Naive thymus-derived CD8-positive, alpha-beta T cell (primary cell): ENCODE data around the gene MYRIP. TPM values are rescaled to one million over a fixed set of nuclear protein-coding genes. Genes with fewer than 3 reads are reported as not detected.
"Not testable (repeated sequence)": the region's sequence is repeated elsewhere in the genome, so short reads cannot be mapped to it uniquely, and the experiment has no call there.

ENCODE experiments used
- ATAC-seq, 2 donors: fragments of 150-1000 bp; cut with Tn5 transposase in 1 of 2; sonication (Bioruptor Pico), chemical (Tn5 transposase) in 1 of 2; 1 replicate in 1 of 2; 2 replicates in 1 of 2; pipeline ENCODE4 v1.10.0; 2021; ENCODE audit warnings: mild to moderate bottlenecking in 2 of 2, moderate library complexity in 2 of 2
- POLR2A ChIA-PET: fragments of 350-600 bp; sonication (Branson Sonifier 250); formaldehyde crosslinking; loops from one replicate; lab custom pipeline; 2021; ENCODE audit warnings: antibody characterized with exemption; lab: Charles Lee
- DNase-seq, 10 donors: peaks; one replicate each; pipeline versions ENCODE4 v3.0.0 to v3.0.0-alpha.2; 2020 to 2022
- H3K27ac Mint-ChIP-seq, 10 donors: one replicate each; pipeline ENCODE4 v1.8.0; 2020 to 2022; ENCODE audit warnings: mild to moderate bottlenecking in 10 of 10, mixed read lengths in 10 of 10, moderate library complexity in 4 of 10, inconsistent platforms in 1 of 10
- H3K27me3 Mint-ChIP-seq, 5 donors: one replicate each; pipeline ENCODE4 v1.8.0; 2021 to 2022; ENCODE audit warnings: mixed read lengths in 5 of 5
- H3K36me3 Mint-ChIP-seq, 3 donors: one replicate each; pipeline ENCODE4 v1.8.0; 2020 to 2022; ENCODE audit warnings: mixed read lengths in 3 of 3, mild to moderate bottlenecking in 2 of 3, inconsistent platforms in 1 of 3
- H3K4me1 Mint-ChIP-seq, 4 donors: one replicate each; pipeline ENCODE4 v1.8.0; 2021 to 2022; ENCODE audit warnings: mixed read lengths in 4 of 4
- H3K4me3 Mint-ChIP-seq, 10 donors: one replicate each; pipeline ENCODE4 v1.8.0; 2020 to 2022; ENCODE audit warnings: mild to moderate bottlenecking in 10 of 10, mixed read lengths in 10 of 10, moderate library complexity in 6 of 10, inconsistent platforms in 1 of 10
- H3K9me3 Mint-ChIP-seq, 9 donors: one replicate each; pipeline ENCODE4 v1.8.0; 2020 to 2022; ENCODE audit warnings: mixed read lengths in 9 of 9, mild to moderate bottlenecking in 3 of 9, inconsistent platforms in 1 of 9, moderate library complexity in 1 of 9
- polyA plus RNA-seq, 3 donors: library from polyadenylated mRNA; unstranded; fragments of 300-500 nt; fragmentation: Illumina TruSeq; gene quantifications; one replicate each; pipeline ENCODE4 v1.2.3, GENCODE V29; 2021
- total RNA-seq, 8 experiments: library from RNA in 2 of 8; stranded (reverse) in 2 of 8; gene quantifications; one replicate each; pipeline ENCODE4 v1.2.3 and lab custom pipeline; 2021 to 2026

MYRIP gene
- total and polyA plus RNA-seq, 5 experiments from 2014 or later = 0.08 TPM; not detected in 4

GRCh38 chr3:39783680-39784079 is 25.7 kb upstream of the MYRIP start:
- POLR2A ChIA-PET = no interaction called here

GRCh38 chr3:39784922-39785321 is 24.5 kb upstream of the MYRIP start:
- H3K27ac Mint-ChIP-seq = no peak overlapping the region
- ATAC-seq = no peak
- no peak overlapping the region for H3K4me3 Mint-ChIP-seq
- DNase-seq = no peak
- H3K27me3 Mint-ChIP-seq = peaks cover 5 to 22% (median 9%) of the 10 kb centered on the region in 5 donors
- H3K9me3 Mint-ChIP-seq = peaks cover 0 to 3% (median 0%) of the 10 kb centered on the region in 9 donors
- POLR2A ChIA-PET = no interaction called here
- H3K36me3 Mint-ChIP-seq = no peaks in the 10 kb centered on the region
- no peaks in the 10 kb centered on the region for H3K4me1 Mint-ChIP-seq

More at GRCh38 chr3:39783680-39784079, 25.7 kb upstream of the MYRIP start:
- DNase-seq = no peak
- Mint-ChIP-seq H3K4me1 (no peaks in the 10 kb centered on the region), H3K9me3 (peaks cover 0 to 3% (median 0%) of the 10 kb centered on the region in 9 donors), H3K27me3 (peaks cover 3 to 22% (median 9%) of the 10 kb centered on the region in 5 donors), H3K27ac (no peak overlapping the region), H3K36me3 (no peaks in the 10 kb centered on the region), H3K4me3 (no peak overlapping the region)
- no peak for ATAC-seq

DNA sequence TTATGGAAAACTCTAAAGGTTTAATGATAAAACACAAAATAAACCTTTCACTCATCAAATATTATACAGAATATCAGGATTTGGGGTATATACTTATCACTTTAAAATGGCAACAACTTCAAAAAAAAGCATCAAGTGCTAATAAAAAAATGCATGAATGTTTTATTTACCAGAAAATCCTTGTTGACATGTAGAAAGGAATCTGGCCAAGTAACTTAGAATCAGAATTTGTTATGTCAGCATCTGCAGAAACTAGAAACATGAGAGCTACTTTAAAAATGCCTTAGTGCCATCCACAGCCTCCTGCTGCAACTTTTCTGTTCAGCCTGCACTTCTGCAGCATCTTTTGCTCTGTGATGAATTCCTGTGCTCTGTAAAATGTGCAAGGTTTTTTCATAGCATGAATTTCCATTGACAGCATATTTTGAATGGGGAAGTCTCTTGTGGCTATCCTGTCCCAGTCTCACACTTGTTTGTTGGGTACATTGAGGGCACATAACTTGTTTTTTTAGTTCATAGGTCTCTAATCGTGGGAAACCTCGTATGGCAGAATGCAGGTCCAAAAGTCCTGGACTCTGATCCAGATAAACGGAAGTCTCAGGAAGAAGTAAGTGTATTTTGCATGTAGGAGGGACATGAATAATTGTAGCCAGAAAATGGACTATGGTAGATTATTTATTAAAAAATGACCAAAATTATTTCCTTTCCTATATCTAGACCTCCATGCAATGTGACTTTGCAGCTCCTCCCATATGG is 21.1 kb upstream of the MYRIP start:
- peaks cover 0 to 4% (median 0%) of the 10 kb centered on the region in 9 donors for H3K9me3 Mint-ChIP-seq
- ATAC-seq (no peak), DNase-seq (no peak)
- no peak overlapping the region for H3K27ac Mint-ChIP-seq
- H3K27me3 Mint-ChIP-seq = peaks cover 0 to 17% (median 7%) of the 10 kb centered on the region in 5 donors
- POLR2A ChIA-PET = no interaction called here
- H3K4me1 Mint-ChIP-seq = no peaks in the 10 kb centered on the region
- H3K36me3 Mint-ChIP-seq = no peaks in the 10 kb centered on the region
- no peak overlapping the region for H3K4me3 Mint-ChIP-seq

GRCh38 chr3:39791603-39792002 is 17.8 kb upstream of the MYRIP start:
- no peak for DNase-seq
- Mint-ChIP-seq H3K36me3 (no peaks in the 10 kb centered on the region), H3K4me1 (no peaks in the 10 kb centered on the region), H3K27ac (no peak overlapping the region), H3K27me3 (peaks cover 1 to 25% (median 10%) of the 10 kb centered on the region in 5 donors), H3K4me3 (no peak overlapping the region), H3K9me3 (peaks cover 0 to 6% (median 0%) of the 10 kb centered on the region in 9 donors)
- no peak for ATAC-seq
- POLR2A ChIA-PET = no interaction called here

- no peak for ATAC-seq
- POLR2A ChIA-PET = no interaction called here
- Mint-ChIP-seq H3K27ac (no peak overlapping the region), H3K27me3 (peaks cover 4 to 42% (median 11%) of the 10 kb centered on the region in 5 donors), H3K4me3 (no peak overlapping the region), H3K4me1 (no peaks in the 10 kb centered on the region), H3K36me3 (no peaks in the 10 kb centered on the region), H3K9me3 (peaks cover 0 to 8% (median 0%) of the 10 kb centered on the region in 9 donors)
- DNase-seq = no peak
Observed at GRCh38 chr3:39794880-39795279, 14.5 kb upstream of the MYRIP start.

DNA sequence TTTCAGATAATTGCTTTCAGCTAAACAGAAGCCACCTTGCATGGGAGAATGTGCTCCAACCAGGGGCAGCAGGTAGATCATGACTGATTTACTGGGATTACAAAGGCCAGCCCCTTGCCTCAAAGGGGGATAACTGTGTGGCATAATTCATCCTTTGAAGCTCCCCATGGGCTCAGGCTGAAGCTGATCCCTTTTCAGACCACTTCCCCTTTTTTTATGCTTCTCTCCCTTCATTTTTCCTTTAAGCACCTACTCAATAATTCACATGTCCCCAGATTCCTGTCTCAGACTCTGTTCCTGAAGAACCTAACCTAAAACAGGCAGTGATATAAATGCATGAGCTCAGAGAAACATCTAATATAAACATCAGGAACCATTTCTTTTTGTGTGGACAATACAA is 8.2 kb upstream of the MYRIP start:
- Mint-ChIP-seq H3K9me3 (peaks cover 0 to 19% (median 8%) of the 10 kb centered on the region in 9 donors), H3K27ac (no peak overlapping the region), H3K36me3 (peaks cover 0 to 12% (median 0%) of the 10 kb centered on the region in 3 donors), H3K4me1 (no peaks in the 10 kb centered on the region), H3K27me3 (peaks cover 7 to 73% (median 16%) of the 10 kb centered on the region in 5 donors), H3K4me3 (no peak overlapping the region)
- ATAC-seq (no peak), DNase-seq (no peak)
- POLR2A ChIA-PET = no interaction called here

DNA sequence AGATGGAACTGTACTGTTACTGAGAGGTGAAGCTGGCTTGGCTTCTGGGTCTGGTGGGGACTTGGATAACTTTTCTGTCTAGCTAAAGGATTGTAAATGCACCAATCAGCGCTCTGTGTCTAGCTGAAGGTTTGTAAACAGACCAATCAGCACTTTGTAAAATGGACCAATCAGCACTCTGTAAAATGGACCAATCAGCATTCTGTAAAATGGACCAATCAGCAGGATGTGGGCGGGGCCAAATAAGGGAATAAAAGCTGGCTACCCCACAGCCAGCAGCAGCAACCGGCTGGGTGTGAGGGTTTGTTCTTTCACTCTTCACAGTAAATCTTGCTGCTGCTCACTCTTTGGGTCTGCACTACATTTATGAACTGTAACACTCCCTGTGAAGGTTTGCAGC is 6.9 kb upstream of the MYRIP start:
- H3K4me3 Mint-ChIP-seq, POLR2A ChIA-PET, DNase-seq, ATAC-seq, H3K4me1 Mint-ChIP-seq, H3K27ac Mint-ChIP-seq: not testable (repeated sequence)
- Mint-ChIP-seq H3K9me3 (peaks cover 0 to 17% (median 8%) of the 10 kb centered on the region in 9 donors), H3K27me3 (peaks cover 19 to 79% (median 22%) of the 10 kb centered on the region in 5 donors), H3K36me3 (peaks cover 0 to 18% (median 0%) of the 10 kb centered on the region in 3 donors)

GRCh38 chr3:39803956-39804355 is 5.5 kb upstream of the MYRIP start:
- no peak overlapping the region for H3K4me3 Mint-ChIP-seq
- peaks cover 0 to 5% (median 4%) of the 10 kb centered on the region in 4 donors for H3K4me1 Mint-ChIP-seq
- DNase-seq = no peak
- H3K27me3 Mint-ChIP-seq = peaks cover 32 to 79% (median 35%) of the 10 kb centered on the region in 5 donors
- H3K9me3 Mint-ChIP-seq = peaks cover 0 to 17% (median 8%) of the 10 kb centered on the region in 9 donors
- POLR2A ChIA-PET = no interaction called here
- ATAC-seq = no peak
- peaks cover 0 to 22% (median 4%) of the 10 kb centered on the region in 3 donors for H3K36me3 Mint-ChIP-seq
- H3K27ac Mint-ChIP-seq = no peak overlapping the region

DNA sequence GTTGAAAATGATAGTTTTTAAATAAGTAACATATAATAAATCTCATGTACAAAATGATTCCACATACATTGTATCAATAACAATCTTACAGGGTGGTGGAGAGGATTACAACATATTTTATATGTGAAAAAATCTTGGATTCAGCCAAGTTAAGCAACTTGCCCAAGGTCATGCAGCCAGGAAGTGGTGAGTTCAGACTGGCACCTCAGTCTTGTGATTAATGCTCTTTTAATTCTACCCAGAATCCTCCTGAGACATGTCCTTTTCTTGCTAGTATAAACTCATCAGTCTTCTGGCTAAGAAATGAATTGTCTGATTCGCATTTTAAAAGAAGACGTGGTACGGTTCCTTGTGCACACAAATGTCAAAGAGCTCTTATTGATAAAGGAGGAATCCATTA is 4.5 kb upstream of the MYRIP start:
- Mint-ChIP-seq H3K27ac (no peak overlapping the region), H3K4me1 (peaks cover 0 to 10% (median 7%) of the 10 kb centered on the region in 4 donors), H3K27me3 (peaks cover 33 to 81% (median 36%) of the 10 kb centered on the region in 5 donors), H3K9me3 (peaks cover 0 to 17% (median 8%) of the 10 kb centered on the region in 9 donors), H3K4me3 (no peak overlapping the region), H3K36me3 (peaks cover 0 to 23% (median 4%) of the 10 kb centered on the region in 3 donors)
- POLR2A ChIA-PET = no interaction called here
- no peak for DNase-seq
- ATAC-seq = no peak

DNA sequence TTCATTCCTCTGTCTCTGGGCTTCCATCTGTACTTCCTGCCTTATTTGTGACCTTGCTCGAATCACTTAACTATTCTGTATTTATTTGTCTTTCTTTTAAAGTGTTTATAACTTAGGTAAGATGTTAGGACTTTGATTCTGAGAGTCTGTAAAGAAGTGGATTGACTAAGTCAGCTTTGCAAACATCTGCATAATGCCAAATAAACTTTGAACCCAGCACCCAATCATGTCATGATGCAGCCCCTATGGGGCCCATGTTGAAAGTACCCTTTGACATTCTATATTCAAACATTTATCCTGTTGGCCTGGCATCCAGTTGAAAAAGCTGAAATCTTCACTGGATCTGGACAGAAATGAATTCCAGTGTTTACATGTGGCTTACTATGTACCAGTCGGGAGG is 3.8 kb upstream of the MYRIP start:
- POLR2A ChIA-PET = no interaction called here
- peaks cover 0 to 17% (median 8%) of the 10 kb centered on the region in 9 donors for H3K9me3 Mint-ChIP-seq
- ATAC-seq = no peak
- peaks cover 0 to 26% (median 4%) of the 10 kb centered on the region in 3 donors for H3K36me3 Mint-ChIP-seq
- H3K4me3 Mint-ChIP-seq = no peak overlapping the region
- no peak for DNase-seq
- H3K27me3 Mint-ChIP-seq = peaks cover 40 to 84% (median 43%) of the 10 kb centered on the region in 5 donors
- H3K27ac Mint-ChIP-seq = no peak overlapping the region
- peaks cover 6 to 17% (median 14%) of the 10 kb centered on the region in 4 donors for H3K4me1 Mint-ChIP-seq

- Mint-ChIP-seq H3K4me1 (peaks cover 6 to 21% (median 16%) of the 10 kb centered on the region in 4 donors), H3K27ac (no peak overlapping the region), H3K4me3 (no peak overlapping the region), H3K36me3 (peaks cover 0 to 30% (median 4%) of the 10 kb centered on the region in 3 donors), H3K9me3 (peaks cover 0 to 17% (median 8%) of the 10 kb centered on the region in 9 donors), H3K27me3 (peaks cover 49 to 89% (median 55%) of the 10 kb centered on the region in 5 donors)
- no peak for ATAC-seq
- DNase-seq = no peak
- POLR2A ChIA-PET = no interaction called here
Observed at GRCh38 chr3:39806820-39807219, 2.6 kb upstream of the MYRIP start.

GRCh38 chr3:39808467-39809180 is 785 bp upstream of the MYRIP start:
- no peak for DNase-seq

More at GRCh38 chr3:39808467-39809180, 785 bp upstream of the MYRIP start:
- Mint-ChIP-seq H3K36me3 (peaks cover 0 to 23% (median 4%) of the 10 kb centered on the region in 3 donors), H3K4me1 (peaks cover 6 to 21% (median 16%) of the 10 kb centered on the region in 4 donors), H3K27ac (no peak overlapping the region), H3K9me3 (peaks cover 0 to 10% (median 5%) of the 10 kb centered on the region in 9 donors), H3K4me3 (peak overlapping the region; percentile 46 to 81 (median 68)), H3K27me3 (peaks cover 54 to 97% (median 60%) of the 10 kb centered on the region in 5 donors)
- ATAC-seq = no peak
- POLR2A ChIA-PET = no interaction called here
